Pancreas (tissue), 10 donors: ENCODE data around the gene ERMP1. TPM values are rescaled to one million over a fixed set of nuclear protein-coding genes. Genes with fewer than 3 reads are reported as not detected.
"Not testable (repeated sequence)": the region's sequence is repeated elsewhere in the genome, so short reads cannot be mapped to it uniquely, and the experiment has no call there.

Experiments
- ATAC-seq, 4 donors: fragments of 200-7000 bp; cut with Tn5 transposase; one replicate each; pipeline versions ENCODE4 v1.8.0 to v1.9.1; 2020; ENCODE audit warnings: mild to moderate bottlenecking in 4 of 4, moderate library complexity in 4 of 4
- DNase-seq, 6 donors: peaks; one replicate each; pipeline ENCODE4 v3.0.0-alpha.2; 2020
- FAIRE-seq: peaks from 2 replicates; lab custom pipeline; 2012; peaks lifted over from hg19 to GRCh38; lab: Jason Lieb, UNC
- H3K27ac ChIP-seq, 4 donors: fragments of 200-600 bp; sonication (generic); 1 replicate in 3 of 4; 2 replicates in 1 of 4; pipeline versions ENCODE4 v1.5.0 to v1.8.0; 2020
- H3K27me3 ChIP-seq, 4 donors: fragments of 200-600 bp; one replicate each; pipeline ENCODE4 v1.8.0; 2021
- H3K36me3 ChIP-seq, 3 donors: fragments of 200-600 bp; sonication (generic) in 1 of 3; one replicate each; pipeline versions ENCODE4 v1.5.0 to v1.8.0; 2020 to 2021
- H3K4me1 ChIP-seq, 3 donors: fragments of 200-600 bp; one replicate each; pipeline ENCODE4 v1.8.0; 2021
- H3K4me3 ChIP-seq, 4 donors: fragments of 200-600 bp; sonication (generic) in 2 of 4; one replicate each; pipeline versions ENCODE4 v1.5.0 to v1.8.0; 2020 to 2021
- H3K9me3 ChIP-seq, 4 donors: fragments of 200-600 bp; one replicate each; pipeline ENCODE4 v1.8.0; 2021
- WGBS, 2 donors: extraction: QIAGEN DNeasy Blood & Tissue Kit; methylation state at CpG; one replicate each; pipeline ENCODE4 v1.1.7; 2013; 5-methylcytosine and 5-hydroxymethylcytosine counted together
- intact Hi-C, 3 donors: fragments of 100-400 bp; cut with DNase I; formaldehyde crosslinking; loops; one replicate each; pipeline versions ENCODE4 v1.11.1 to v1.14.2; 2022
- polyA plus RNA-seq, 2 donors: library from polyadenylated mRNA; stranded (reverse); fragments of 200-250 nt; gene quantifications; one replicate each; pipeline ENCODE4 v1.2.3, GENCODE V29; 2013
- total RNA-seq, 6 donors: library from RNA; stranded (reverse); fragmentation: NEBNext Ultra II Directional in 4 of 6; extraction: Animal tissue kit (Norgen Biotek cat#: 25700) in 4 of 6; gene quantifications; one replicate each; pipeline versions ENCODE4 v1.2.1 to v1.2.4, GENCODE V29; 2021 to 2023
- TF ChIP-seq, protein P1 (sequence below), 4 donors: fragments of 200-600 bp; sonication (generic) in 3 of 4; IDR thresholded peaks; one replicate each; pipeline versions ENCODE4 v1.5.0 to v1.8.0; 2021; ENCODE audit warnings: antibody characterized with exemption in 4 of 4
- donor health status: healthy with polysubstance abuse.
- donor health status: DM: no; HTN: no; CAD: no; lungs with moderate emphysema.
- donor health status: DM: no; HTN: no; CAD: no.
- donor health status: control.
- donor health status: control.
- donor health status: Bipolar disorder and iron deficiency.
- donor health status: DM: yes; HTN: yes; CAD: no.
- donor health status: DM: no; HTN: no; CAD: no.
- donor health status: DM: no; HTN: no; CAD: no.
- donor health status: DM: yes; HTN: yes; CAD: no.

Gene ERMP1
- total and polyA plus RNA-seq, 8 donors: 2.1 to 15.5 (median 7.7) TPM

DNA sequence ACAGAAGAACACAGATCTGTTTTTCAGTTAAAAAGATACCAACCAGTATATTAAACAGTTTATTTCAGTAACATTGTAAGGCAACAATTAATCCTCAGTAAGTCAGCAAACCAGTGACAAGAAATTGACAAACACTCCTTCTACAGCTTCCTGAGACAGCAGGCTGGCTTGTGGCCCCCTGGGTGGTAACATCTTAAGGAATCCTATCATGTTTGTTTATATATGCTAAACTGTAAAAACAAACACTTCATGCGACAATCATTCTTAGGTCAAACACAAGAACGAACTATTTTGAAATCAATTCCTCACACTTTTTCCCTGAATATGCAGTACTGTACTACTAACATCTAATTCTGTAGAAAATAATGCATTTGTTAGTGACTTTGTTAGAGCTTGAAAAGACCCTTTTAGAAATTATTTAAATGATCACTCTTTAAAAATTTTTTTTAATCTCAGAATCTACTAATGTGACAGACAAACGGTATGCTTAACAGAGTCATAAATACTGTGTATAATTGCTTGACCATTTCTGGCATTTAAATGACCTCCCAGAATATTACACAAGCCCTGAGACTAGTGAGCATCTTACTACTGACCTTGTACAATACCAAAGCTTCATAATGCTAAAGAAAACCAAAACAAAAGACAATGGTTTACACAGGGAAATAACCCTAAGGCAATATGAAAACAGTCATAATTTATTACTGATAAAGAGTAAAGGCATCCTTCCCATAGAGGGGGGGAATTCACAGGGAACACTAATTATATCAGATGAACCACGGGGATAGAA lies 48.2 kb downstream of the ERMP1 start:
- no peak for FAIRE-seq
- H3K36me3 ChIP-seq: peaks cover 0 to 9% (median 7%) of the 10 kb centered on the region in 3 donors

GRCh38 chr9:5783982-5784381 lies 48.9 kb downstream of the ERMP1 start:
- Histone ChIP-seq H3K36me3 (peaks cover 0 to 15% (median 9%) of the 10 kb centered on the region in 3 donors), H3K4me3 (no peak overlapping the region), H3K27ac (no peak overlapping the region), H3K9me3 (no peaks in the 10 kb centered on the region), H3K27me3 (no peaks in the 10 kb centered on the region), H3K4me1 (peaks cover 17 to 33% (median 21%) of the 10 kb centered on the region in 3 donors)
- 94 to 96% methylated on average over 1 of the region's 1 CpG for WGBS, 2 donors
- intact Hi-C loops: no loop called here
- FAIRE-seq (no peak), ATAC-seq (peak in 2 of 4 donors; percentile 20 to 24), DNase-seq (no peak)
- TF ChIP-seq, protein P1, sequence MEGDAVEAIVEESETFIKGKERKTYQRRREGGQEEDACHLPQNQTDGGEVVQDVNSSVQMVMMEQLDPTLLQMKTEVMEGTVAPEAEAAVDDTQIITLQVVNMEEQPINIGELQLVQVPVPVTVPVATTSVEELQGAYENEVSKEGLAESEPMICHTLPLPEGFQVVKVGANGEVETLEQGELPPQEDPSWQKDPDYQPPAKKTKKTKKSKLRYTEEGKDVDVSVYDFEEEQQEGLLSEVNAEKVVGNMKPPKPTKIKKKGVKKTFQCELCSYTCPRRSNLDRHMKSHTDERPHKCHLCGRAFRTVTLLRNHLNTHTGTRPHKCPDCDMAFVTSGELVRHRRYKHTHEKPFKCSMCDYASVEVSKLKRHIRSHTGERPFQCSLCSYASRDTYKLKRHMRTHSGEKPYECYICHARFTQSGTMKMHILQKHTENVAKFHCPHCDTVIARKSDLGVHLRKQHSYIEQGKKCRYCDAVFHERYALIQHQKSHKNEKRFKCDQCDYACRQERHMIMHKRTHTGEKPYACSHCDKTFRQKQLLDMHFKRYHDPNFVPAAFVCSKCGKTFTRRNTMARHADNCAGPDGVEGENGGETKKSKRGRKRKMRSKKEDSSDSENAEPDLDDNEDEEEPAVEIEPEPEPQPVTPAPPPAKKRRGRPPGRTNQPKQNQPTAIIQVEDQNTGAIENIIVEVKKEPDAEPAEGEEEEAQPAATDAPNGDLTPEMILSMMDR (IDR thresholded peaks at IDR 0.05): no peak

More for the DNA sequence above, 48.2 kb downstream of the ERMP1 start:
- TF ChIP-seq, protein P1 (IDR thresholded peaks at IDR 0.05): no peak
- intact Hi-C loops: no loop called here
- no peak for ATAC-seq
- Histone ChIP-seq H3K9me3 (no peaks in the 10 kb centered on the region), H3K4me1 (peaks cover 17 to 35% (median 21%) of the 10 kb centered on the region in 3 donors), H3K4me3 (no peak overlapping the region), H3K27ac (no peak overlapping the region), H3K27me3 (no peaks in the 10 kb centered on the region)
- no peak for DNase-seq
- WGBS, 2 donors: 45 to 64% methylated on average over 4 of the region's 4 CpGs

- H3K9me3 ChIP-seq, intact Hi-C loops, H3K27ac ChIP-seq, H3K27me3 ChIP-seq, H3K4me3 ChIP-seq, FAIRE-seq, DNase-seq, ATAC-seq: not testable (repeated sequence)
- WGBS, 2 donors: 96 to 100% methylated on average over 3 of the region's 3 CpGs
- Histone ChIP-seq H3K4me1 (peaks cover 17 to 27% (median 21%) of the 10 kb centered on the region in 3 donors), H3K36me3 (peaks cover 0 to 20% (median 13%) of the 10 kb centered on the region in 3 donors)
Observed at GRCh38 chr9:5783420-5783819, 49.5 kb downstream of the ERMP1 start.

GRCh38 chr9:5779705-5780218 lies 53.2 kb downstream of the ERMP1 start:
- not testable (repeated sequence) for FAIRE-seq

DNA sequence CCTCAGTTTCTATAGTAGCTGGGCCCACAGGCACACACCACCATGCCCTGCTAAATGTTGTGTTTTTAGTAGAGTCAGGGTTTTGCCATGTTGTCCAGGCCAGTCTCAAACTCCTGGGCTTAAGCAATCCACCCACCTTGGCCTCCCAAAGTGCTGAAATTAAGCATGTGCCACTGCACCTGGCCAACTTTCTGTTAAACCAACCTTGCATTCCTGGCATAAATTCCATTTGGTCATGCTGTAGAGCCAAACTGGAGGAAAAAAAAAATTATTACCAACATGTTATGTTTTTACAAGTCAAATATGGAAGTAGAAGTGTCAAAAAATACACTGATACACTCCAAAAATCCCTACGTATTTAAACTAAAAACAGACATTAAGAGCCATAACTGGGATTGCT lies 54.1 kb downstream of the ERMP1 start:
- H3K27me3 ChIP-seq: no peaks in the 10 kb centered on the region
- H3K9me3 ChIP-seq: no peaks in the 10 kb centered on the region
- H3K4me1 ChIP-seq: no peaks in the 10 kb centered on the region
- no peak overlapping the region for H3K27ac ChIP-seq
- DNase-seq (no peak), ATAC-seq (no peak), FAIRE-seq (no peak)
- intact Hi-C loops: no loop called here
- H3K36me3 ChIP-seq: peaks cover 0 to 37% (median 17%) of the 10 kb centered on the region in 3 donors
- TF ChIP-seq, protein P1 (IDR thresholded peaks at IDR 0.05): no peak
- 97% methylated on average over 1 of the region's 1 CpG for WGBS, 2 donors
- no peak overlapping the region for H3K4me3 ChIP-seq

More at GRCh38 chr9:5779705-5780218, 53.2 kb downstream of the ERMP1 start:
- H3K4me3 ChIP-seq, intact Hi-C loops, H3K27ac ChIP-seq, H3K4me1 ChIP-seq, ATAC-seq, DNase-seq, H3K27me3 ChIP-seq, H3K9me3 ChIP-seq: not testable (repeated sequence)
- WGBS, 2 donors: 94 to 95% methylated on average over 4 of the region's 4 CpGs
- peaks cover 0 to 32% (median 12%) of the 10 kb centered on the region in 3 donors for H3K36me3 ChIP-seq
